DOHH2 (cell line): Measurements from ENCODE around the gene PDIA6.

ENCODE experiments used
- EZH2phosphoT487 ChIP-seq: fragments of 200-600 bp; sonication (generic); IDR thresholded peaks from 2 replicates; pipeline ENCODE4 v1.6.1; 2017; ENCODE audit warnings: borderline replicate concordance, mild to moderate bottlenecking, antibody characterized with exemption, low read length, moderate library complexity, mixed read lengths
- TF ChIP-seq, protein P1 (sequence below): fragments of 200-600 bp; sonication (generic); IDR thresholded peaks from one replicate; pipeline ENCODE4 v1.5.1; 2014; ENCODE audit warnings: antibody characterized with exemption, mild to moderate bottlenecking, low read depth, low read length; ENCODE audit not compliant: poor library complexity, severe bottlenecking

DNA sequence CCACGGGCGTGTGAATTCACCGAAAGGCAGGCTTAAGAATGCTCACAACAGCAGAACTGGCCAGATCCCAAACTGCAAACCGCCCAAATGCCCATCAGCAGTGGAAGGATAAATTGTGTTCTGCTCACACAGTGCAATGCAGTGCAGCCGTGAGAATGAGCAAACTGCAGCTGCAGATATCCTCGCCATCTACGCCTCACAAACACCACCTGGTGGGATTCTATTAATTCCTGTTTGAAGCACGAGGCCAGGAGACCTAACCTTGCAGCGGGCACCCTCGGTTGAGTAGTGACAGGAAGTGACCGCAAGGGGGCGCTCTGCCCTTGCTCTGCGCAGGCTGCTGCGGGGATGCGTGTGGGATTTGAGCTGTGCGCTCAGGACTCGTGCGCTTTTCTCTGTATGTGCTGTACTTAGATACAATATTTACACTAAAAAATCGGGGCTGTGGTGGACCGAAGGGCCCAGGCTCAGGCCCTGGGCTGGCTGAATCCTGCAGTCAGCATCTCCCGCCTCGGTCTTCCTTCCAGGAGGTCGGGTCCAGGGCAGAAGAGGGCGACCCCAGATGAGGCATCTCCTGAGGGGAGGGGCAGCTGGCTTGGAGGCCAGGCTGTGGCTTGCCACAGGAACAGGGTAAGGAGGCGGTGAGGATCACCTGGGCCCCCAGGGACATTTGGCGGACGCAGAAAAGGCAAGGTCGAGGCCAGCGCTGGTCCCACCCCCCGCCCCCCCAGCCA is 19.8 kb upstream of the PDIA6 start:
- TF ChIP-seq, protein P1, sequence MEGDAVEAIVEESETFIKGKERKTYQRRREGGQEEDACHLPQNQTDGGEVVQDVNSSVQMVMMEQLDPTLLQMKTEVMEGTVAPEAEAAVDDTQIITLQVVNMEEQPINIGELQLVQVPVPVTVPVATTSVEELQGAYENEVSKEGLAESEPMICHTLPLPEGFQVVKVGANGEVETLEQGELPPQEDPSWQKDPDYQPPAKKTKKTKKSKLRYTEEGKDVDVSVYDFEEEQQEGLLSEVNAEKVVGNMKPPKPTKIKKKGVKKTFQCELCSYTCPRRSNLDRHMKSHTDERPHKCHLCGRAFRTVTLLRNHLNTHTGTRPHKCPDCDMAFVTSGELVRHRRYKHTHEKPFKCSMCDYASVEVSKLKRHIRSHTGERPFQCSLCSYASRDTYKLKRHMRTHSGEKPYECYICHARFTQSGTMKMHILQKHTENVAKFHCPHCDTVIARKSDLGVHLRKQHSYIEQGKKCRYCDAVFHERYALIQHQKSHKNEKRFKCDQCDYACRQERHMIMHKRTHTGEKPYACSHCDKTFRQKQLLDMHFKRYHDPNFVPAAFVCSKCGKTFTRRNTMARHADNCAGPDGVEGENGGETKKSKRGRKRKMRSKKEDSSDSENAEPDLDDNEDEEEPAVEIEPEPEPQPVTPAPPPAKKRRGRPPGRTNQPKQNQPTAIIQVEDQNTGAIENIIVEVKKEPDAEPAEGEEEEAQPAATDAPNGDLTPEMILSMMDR: peak; percentile 93
- no peak for TF ChIP-seq EZH2phosphoT487
